GM10266 (cell line): ENCODE results near the gene APLF.
"Not testable (repeated sequence)": the region's sequence is repeated elsewhere in the genome, so short reads cannot be mapped to it uniquely, and the experiment has no call there.

Source experiments
- DNase-seq: peaks from one replicate; pipeline ENCODE4 v3.0.0; 2012; ENCODE audit errors: extremely low spot score
- TF ChIP-seq, protein P1 (sequence below): IDR thresholded peaks from 2 replicates; pipeline ENCODE4 v1.5.1; 2012; ENCODE audit warnings: mild to moderate bottlenecking, low read depth; ENCODE audit not compliant: control insufficient read depth, insufficient read depth; ENCODE audit errors: missing control alignments

Gene APLF

DNA sequence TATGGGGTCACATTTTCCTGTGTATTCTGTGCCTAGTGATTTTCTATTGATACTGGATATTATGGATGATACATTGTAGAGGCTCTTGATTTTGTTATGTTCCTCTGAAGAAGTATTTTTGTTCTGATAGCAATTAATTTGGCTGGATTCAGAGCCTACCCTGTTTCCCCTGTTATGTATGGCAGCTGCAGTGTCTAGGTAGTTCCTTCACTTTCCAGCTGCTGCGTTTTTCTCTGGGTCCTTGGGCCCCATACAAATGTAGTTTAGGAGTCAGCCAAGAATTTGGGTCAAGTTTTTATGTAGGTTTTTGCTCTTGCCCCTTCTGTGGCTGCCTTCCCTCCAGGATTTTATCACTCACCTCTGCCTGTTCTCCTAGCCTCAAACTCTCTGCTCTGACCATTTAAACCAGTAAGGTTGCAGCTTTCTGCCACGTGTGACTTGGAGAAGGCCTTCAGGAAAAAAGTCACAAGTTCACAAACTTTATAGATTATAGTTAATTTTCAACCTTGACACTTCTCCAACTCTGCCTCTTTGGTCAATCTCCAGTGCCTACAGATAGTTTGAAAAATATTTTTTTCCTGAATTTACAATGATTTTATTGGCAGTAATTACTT lies 47.0 kb downstream of the APLF start:
- TF ChIP-seq, protein P1, sequence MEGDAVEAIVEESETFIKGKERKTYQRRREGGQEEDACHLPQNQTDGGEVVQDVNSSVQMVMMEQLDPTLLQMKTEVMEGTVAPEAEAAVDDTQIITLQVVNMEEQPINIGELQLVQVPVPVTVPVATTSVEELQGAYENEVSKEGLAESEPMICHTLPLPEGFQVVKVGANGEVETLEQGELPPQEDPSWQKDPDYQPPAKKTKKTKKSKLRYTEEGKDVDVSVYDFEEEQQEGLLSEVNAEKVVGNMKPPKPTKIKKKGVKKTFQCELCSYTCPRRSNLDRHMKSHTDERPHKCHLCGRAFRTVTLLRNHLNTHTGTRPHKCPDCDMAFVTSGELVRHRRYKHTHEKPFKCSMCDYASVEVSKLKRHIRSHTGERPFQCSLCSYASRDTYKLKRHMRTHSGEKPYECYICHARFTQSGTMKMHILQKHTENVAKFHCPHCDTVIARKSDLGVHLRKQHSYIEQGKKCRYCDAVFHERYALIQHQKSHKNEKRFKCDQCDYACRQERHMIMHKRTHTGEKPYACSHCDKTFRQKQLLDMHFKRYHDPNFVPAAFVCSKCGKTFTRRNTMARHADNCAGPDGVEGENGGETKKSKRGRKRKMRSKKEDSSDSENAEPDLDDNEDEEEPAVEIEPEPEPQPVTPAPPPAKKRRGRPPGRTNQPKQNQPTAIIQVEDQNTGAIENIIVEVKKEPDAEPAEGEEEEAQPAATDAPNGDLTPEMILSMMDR, result no peak
- no peak for DNase-seq

DNA sequence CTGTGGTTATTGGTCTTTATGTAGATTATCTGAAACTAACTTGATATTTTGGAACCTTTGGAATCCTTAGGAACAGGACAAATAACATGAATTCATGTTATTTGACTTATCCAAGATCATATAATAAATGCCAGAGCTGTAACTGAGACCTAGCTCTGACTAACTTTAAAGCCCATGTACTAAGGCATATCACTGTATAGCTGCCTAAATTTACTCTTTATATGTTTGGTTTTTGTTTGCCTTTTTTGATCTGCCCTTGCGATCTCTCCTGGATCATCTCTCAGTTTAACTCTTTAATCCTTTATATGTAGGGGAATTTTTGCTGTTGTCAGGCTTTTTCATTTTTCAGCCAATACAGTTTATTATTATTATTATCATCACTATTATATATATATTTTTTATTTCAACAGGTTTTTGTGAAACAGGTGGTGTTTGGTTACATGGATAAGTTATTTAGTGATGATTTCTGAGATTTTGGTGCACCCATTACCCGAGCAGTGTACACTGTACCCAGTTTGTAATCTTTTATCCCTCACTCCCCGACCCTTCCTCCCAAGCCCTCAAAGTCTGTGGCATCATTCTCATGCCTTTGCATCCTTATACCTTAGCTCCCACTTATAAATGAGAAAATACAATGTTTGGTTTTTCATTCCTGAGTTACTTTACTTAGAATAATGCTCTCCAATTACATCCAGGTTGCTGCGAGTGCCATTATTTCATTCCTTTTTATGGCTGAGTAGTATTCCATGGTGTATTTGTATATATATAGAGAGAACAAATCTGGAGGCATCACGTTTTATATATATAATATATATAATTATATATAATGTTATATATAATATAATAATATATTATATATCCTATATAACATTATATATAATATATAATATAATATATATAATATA lies 48.9 kb downstream of the APLF start:
- TF ChIP-seq, protein P1, result no peak

DNA sequence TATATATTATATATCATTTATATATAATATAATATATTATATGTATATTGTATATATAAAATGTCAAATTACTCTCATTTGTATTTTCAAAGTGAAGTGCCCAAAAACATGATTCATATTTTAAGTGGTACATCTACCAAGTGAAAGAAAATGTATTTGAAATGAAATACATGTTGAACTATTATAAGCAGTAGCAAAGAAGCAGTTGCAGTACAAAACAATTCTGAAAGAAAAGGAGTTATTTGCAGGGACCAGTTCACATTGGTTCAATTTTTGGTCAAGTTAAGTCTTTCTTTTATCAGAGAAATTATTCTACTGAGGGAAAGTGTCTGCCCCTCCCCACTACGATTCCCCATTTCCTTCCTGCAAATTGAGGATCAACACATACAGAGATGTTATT lies 51.9 kb downstream of the APLF start:
- TF ChIP-seq, protein P1, result no peak
- no peak for DNase-seq

More for the DNA sequence above, 48.9 kb downstream of the APLF start:
- no peak for DNase-seq

DNA sequence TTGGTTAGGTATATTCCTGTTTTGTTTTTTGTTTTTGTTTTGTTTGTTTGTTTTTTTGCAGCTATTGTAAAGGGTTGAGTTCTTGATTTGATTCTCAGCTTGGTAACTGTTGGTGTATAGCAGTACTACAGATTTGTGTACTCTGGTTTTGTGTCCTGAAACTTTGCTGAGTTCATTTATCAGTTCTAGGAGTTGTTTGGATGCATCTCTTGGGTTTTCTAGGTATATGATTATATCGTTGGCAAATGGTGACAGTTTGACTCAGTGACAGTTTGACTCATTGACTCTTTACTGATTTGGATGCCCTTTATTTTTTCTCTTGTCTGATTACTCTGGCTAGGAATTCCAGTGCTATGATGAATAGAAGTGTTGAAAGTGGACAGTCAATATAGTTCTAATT lies 53.7 kb downstream of the APLF start:
- DNase-seq, result no peak
- TF ChIP-seq, protein P1, result no peak

DNA sequence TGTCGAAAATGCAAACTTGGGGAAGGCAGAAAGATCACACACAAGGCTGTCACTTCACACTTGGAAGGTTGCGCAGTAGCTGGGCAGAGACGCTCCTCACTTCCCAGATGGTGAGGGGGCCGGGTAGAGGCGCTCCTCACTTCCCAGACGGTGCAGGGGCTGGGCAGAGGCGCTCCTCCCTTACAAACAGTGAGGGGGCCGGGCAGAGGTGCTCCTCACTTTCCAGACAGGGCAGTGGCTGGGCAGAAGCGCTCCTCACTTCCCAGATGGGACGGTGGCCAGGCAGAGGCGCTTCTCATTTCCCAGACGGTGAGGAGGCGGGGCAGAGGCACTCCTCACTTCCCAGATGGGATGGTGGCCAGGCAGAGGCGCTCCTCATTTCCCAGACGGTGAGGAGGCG lies 59.6 kb downstream of the APLF start:
- DNase-seq, result not testable (repeated sequence)

DNA sequence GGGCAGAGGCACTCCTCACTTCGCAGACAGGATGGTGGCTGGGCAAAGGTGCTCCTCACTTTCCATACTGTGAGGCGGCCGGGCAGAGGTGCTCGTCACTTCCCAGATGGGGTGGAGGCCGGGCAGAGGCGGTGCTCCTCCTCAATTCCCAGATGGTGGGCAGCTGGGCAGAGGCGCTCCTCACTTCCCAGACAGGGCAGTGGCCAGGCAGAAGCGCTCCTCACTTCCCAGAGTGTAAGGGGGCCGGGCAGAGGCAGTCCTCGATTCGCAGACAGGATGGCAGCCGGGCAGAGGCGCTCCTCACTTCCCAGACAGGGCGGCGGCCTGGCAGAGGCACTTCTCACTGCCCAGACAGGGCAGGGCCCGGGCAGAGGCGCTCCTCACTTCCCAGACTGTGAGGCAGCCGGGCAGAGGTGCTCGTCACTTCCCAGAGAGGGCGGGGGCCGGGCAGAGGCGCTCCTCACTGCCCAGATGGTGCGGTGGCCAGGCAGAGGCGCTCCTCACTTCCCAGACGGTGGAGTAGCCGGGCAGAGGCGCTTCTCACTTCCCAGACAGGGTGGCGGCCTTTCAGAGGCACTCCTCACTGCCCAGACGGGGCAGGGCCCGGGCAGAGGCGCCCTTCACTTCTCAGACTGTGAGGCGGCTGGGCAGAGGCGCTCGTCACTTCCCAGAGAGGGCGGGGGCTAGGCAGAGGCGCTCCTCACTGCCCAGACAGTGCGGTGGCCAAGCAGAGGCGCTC lies 60.1 kb downstream of the APLF start:
- DNase-seq, result not testable (repeated sequence)

DNA sequence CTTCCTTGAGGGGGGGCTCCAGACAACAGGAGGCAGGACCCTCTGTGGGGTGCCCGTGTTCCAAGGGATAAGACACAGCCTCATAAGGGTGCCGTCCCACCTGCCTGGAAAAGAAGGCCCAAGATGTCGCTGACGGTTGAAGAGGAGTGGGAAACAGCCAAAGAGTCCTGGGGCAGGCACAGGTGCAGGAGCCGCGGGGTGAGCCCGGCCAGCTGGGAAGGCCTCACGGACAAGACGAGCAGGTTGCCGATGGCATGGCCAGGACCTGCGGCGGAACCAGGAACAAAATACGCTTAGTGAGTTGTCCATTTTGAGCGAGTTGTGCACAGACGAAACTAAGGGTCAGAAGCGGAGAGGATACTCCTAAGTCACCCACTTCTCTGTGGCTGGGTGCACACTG lies 61.8 kb downstream of the APLF start:
- not testable (repeated sequence) for DNase-seq

DNA sequence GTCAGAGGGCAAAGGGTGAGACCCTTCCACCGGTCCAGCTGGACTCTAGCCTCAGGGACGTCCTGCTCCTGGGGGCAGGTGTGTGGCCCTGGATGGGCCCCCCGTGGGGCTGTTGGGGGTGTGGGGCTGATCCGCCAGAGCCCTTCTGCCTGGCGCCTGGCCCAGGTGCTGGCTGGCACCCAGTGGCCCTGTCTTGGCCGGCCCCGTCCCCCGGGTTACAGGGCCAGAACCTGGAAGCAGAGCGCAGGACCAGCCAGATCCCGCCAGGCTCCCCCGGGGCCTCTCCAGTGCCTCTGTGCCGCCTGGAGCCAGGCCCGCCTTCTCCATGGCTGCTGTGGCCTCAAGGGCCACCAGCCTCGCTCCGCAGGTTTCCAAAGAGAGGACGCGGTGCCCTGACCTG lies 62.3 kb downstream of the APLF start:
- DNase-seq, result not testable (repeated sequence)

DNA sequence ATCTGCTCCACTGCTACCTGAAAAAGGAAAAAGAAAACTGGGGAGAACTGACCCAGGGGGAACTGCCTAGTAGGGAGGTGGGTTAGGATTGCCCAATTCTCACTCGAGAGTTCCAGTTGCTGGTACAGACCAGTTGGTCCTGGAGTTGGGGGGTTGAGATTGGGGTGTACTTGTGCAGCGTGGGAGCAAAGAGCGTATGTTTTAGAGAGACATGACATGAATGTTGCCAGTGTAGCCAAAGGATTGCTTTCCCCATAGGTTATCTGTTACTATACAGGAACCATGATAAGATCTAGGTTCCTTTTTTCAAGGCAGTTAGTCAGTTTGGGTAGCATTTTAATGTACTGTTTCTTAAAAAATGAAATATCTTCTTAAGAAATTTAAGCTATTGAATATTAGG lies 68.6 kb downstream of the APLF start:
- TF ChIP-seq, protein P1, result no peak
- DNase-seq, result no peak
